IPS DF 19.7 (cell line): ENCODE results near the gene FOLR3.
"Not testable (repeated sequence)": the region's sequence is repeated elsewhere in the genome, so short reads cannot be mapped to it uniquely, and the experiment has no call there.

Source experiments
- DNase-seq: peaks from one replicate; pipeline ENCODE4 v3.0.0-alpha.2; 2013; ENCODE audit warnings: low read depth, low spot score

The FOLR3 gene

DNA sequence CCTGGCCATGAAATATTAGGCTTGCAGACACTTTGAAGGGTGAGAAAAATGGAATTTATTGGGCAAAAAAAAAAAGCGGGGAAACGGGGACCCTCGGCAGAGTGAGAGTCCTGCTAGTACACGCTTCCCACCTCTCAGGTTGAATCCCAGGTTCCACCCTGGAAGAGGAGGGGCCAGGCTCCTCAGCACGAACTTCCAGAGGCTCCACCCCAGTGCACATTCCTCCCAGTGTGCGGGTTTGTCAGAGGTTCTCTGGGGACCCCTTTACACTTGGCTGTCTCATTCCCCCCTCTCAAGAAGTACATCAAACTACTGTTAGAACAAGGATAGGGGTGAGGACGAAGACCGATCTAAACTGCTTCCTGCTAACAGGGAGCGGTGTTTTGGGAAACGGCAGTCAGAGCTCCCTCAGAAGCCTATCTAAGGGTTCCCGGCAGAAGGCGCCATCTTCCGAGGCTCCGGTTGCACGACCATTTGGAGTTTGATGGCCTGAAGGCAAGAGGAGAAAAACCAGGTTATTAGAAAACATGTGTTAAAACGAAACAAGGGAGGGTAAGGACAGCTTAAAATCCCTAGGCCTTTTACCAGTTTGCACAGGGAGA, 27.5 kb downstream of the FOLR3 start:
- DNase-seq = no peak

DNA sequence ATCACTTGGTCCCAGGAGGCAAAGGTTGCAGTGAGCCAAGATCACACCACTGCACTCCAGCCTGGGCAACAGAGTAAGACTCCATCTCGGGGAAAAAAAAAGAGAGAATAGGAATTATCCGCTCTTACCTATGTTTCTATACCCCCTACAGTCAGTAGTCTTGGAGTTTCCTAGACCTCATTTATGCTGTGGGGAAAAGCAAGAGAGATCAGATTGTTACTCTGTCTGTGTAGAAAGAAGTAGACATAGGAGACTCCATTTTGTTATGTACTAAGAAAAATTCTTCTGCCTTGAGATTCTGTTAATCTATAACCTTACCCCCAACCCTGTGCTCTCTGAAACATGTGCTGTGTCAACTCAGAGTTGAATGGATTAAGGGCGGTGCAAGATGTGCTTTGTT, 28.7 kb downstream of the FOLR3 start:
- not testable (repeated sequence) for DNase-seq

GRCh38 chr11:72169046-72169555, 33.6 kb downstream of the FOLR3 start:
- not testable (repeated sequence) for DNase-seq

- DNase-seq = not testable (repeated sequence)
Observed at GRCh38 chr11:72169754-72170153, 34.2 kb downstream of the FOLR3 start.

GRCh38 chr11:72172043-72172442, 36.5 kb downstream of the FOLR3 start:
- DNase-seq = not testable (repeated sequence)

- DNase-seq = no peak
Observed at GRCh38 chr11:72173291-72173690, 37.8 kb downstream of the FOLR3 start.

GRCh38 chr11:72174302-72175070, 39.0 kb downstream of the FOLR3 start:
- DNase-seq = no peak

DNA sequence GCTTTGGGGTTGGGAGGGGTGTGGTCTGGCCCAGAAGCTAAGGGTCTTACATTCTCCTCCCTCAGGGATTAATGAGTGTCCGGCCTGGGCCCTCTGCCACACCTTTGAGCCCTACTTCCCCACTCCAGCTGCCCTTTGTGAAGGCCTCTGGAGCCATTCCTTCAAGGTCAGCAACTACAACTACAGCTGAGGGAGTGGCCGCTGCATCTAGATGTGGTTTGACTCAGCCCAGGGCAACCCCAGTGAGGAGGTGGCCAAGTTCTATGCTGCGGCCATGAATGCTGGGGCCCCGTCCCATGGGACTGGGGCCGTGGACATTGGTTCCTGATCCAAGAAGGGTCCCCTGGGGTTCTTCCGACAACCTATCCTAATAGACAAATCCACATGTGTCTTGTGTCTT, 42.1 kb downstream of the FOLR3 start:
- DNase-seq = no peak

GRCh38 chr11:72179049-72179803, 43.7 kb downstream of the FOLR3 start:
- DNase-seq = no peak

- DNase-seq = no peak
Observed at GRCh38 chr11:72179804-72180396, 44.4 kb downstream of the FOLR3 start.

GRCh38 chr11:72180892-72181552, 45.5 kb downstream of the FOLR3 start:
- DNase-seq = not testable (repeated sequence)

DNA sequence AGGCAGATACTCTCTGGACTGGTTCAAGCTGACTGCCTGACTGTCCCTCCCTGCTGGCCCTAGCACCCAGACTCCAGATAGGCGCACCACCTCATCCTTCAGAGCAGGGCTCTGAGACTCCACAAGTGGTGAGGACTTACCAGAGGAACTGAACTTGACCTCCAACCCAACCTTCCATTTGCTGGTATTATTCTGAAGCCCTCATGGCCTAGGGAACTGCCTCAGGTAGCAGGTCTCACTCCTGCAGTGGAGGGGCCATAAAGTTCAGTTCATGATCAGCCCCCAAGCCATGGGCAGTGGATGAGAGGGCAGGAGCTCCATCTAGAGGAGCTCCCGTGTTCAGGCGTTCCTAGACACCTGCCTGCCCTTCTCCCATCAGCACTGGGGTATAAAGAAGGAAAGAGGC, 46.0 kb downstream of the FOLR3 start:
- DNase-seq = not testable (repeated sequence)

GRCh38 chr11:72188267-72188666, 52.7 kb downstream of the FOLR3 start:
- DNase-seq = no peak
